Measurements from ENCODE around the gene GATA6. TPM values are rescaled to one million over a fixed set of nuclear protein-coding genes. Genes with fewer than 3 reads are reported as not detected.

Gene GATA6
- polyA plus RNA-seq, 1 donor (not counting 4 experiments of a cell fraction or from before 2014, with no cell fraction given) = 0.37 TPM

DNA sequence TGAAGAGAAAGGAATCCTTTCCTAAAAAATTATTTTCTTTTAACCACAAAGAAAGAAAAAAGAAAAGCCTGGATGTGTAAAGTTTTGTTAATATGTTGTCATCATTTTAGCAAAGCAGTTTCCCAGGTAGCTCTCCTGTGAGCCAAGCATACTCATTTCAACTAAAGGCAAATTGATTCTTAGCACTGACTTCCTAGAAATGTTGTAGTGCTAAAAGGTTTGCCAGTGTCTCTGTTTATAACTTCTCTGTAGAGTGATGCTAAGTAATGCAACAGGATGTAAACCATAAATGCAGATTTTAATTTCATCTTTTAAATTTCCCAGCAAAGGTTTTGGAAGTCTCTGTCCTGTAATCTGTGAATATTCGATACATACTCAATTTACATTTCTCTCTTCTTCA, 10.2 kb downstream of the GATA6 start:
- no peaks in the 10 kb centered on the region for H4K20me1 ChIP-seq (ENCODE audit: control insufficient read depth, extremely low read depth, insufficient read depth, low read length)
- H3K9ac ChIP-seq (ENCODE audit: control insufficient read depth, extremely low read depth, insufficient read depth, low read length) = no peak overlapping the region

DNA sequence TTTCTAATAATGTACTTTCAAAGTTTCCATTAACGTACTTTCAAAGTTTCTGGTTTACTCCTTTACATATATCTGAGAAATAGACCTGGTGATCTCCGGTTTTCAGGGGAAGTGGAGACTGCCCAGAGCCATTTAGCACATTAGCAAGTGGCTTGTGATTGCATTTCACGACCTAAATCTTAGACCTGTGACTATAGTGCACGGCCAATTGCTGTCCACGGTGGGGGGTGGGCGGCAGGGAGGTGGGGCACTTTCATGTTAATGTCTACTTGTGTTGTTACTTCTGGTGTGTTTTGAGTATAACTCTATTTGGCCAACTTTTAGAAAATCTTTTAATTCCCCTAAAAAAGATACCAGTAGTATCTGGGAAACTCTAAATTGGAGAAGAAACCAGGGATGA, 11.3 kb downstream of the GATA6 start:
- no peaks in the 10 kb centered on the region for H3K9me3 ChIP-seq (ENCODE audit: control insufficient read depth, low read depth, low read length)
- dilution Hi-C loops (cut with MboI; ENCODE audit: extremely low pct_ligation_motif_present, low sequenced_read_pairs) = no loop called here
- H3K9ac ChIP-seq (ENCODE audit: control insufficient read depth, extremely low read depth, insufficient read depth, low read length) = no peak overlapping the region
- H4K20me1 ChIP-seq (ENCODE audit: control insufficient read depth, extremely low read depth, insufficient read depth, low read length) = no peaks in the 10 kb centered on the region
- TF ChIP-seq, protein P1, sequence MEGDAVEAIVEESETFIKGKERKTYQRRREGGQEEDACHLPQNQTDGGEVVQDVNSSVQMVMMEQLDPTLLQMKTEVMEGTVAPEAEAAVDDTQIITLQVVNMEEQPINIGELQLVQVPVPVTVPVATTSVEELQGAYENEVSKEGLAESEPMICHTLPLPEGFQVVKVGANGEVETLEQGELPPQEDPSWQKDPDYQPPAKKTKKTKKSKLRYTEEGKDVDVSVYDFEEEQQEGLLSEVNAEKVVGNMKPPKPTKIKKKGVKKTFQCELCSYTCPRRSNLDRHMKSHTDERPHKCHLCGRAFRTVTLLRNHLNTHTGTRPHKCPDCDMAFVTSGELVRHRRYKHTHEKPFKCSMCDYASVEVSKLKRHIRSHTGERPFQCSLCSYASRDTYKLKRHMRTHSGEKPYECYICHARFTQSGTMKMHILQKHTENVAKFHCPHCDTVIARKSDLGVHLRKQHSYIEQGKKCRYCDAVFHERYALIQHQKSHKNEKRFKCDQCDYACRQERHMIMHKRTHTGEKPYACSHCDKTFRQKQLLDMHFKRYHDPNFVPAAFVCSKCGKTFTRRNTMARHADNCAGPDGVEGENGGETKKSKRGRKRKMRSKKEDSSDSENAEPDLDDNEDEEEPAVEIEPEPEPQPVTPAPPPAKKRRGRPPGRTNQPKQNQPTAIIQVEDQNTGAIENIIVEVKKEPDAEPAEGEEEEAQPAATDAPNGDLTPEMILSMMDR (optimal IDR thresholded peaks at IDR 0.05 in 1 of 3, IDR thresholded peaks at IDR 0.05 in 1 of 3, conservative IDR thresholded peaks at IDR 0.05 in 1 of 3; ENCODE audit: extremely low read depth in 1 of 3, insufficient read depth in 2 of 3, low read length in 3 of 3) = no peak
- TF ChIP-seq EZH2 (IDR thresholded peaks at IDR 0.05; ENCODE audit: low read length) = no peak
- no peaks in the 10 kb centered on the region for H3K36me3 ChIP-seq (ENCODE audit: control insufficient read depth in 2 of 2, extremely low read depth in 1 of 2, insufficient read depth in 2 of 2, low read length in 2 of 2)
- FAIRE-seq = no peak
- no peaks in the 10 kb centered on the region for H3K79me2 ChIP-seq (ENCODE audit: control insufficient read depth, insufficient read depth, low read length)
- no peaks in the 10 kb centered on the region for H3K9me1 ChIP-seq (ENCODE audit: control insufficient read depth, extremely low read depth, insufficient read depth, low read length)
- no peak overlapping the region for H3K4me3 ChIP-seq (ENCODE audit: control insufficient read depth in 2 of 3, extremely low read depth in 1 of 3, insufficient read depth in 2 of 3, low read depth in 1 of 3, low read length in 3 of 3)
- H3K4me2 ChIP-seq (ENCODE audit: control insufficient read depth, extremely low read depth, insufficient read depth, low read depth, low read length) = no peak overlapping the region
- no peak overlapping the region for H3K27ac ChIP-seq (ENCODE audit: control insufficient read depth, insufficient read depth, low read length)
- H2AFZ ChIP-seq (ENCODE audit: control insufficient read depth, low read length) = no peak overlapping the region
- H3K27me3 ChIP-seq (ENCODE audit: control insufficient read depth, extremely low read depth, insufficient read depth, low read length) = peaks cover 35% of the 10 kb centered on the region
- peaks cover 7% of the 10 kb centered on the region for H3K4me1 ChIP-seq (ENCODE audit: control insufficient read depth, extremely low read depth, insufficient read depth, low read length)
- DNase-seq (ENCODE audit: low read depth, low spot score) = no peak

More for the DNA sequence above, 10.2 kb downstream of the GATA6 start:
- Histone ChIP-seq H3K4me2 (ENCODE audit: control insufficient read depth, extremely low read depth, insufficient read depth, low read depth, low read length) (no peak overlapping the region), H3K36me3 (ENCODE audit: control insufficient read depth in 2 of 2, extremely low read depth in 1 of 2, insufficient read depth in 2 of 2, low read length in 2 of 2) (no peaks in the 10 kb centered on the region), H3K9me1 (ENCODE audit: control insufficient read depth, extremely low read depth, insufficient read depth, low read length) (no peaks in the 10 kb centered on the region), H3K27ac (ENCODE audit: control insufficient read depth, insufficient read depth, low read length) (no peak overlapping the region), H2AFZ (ENCODE audit: control insufficient read depth, low read length) (no peak overlapping the region), H3K9me3 (ENCODE audit: control insufficient read depth, low read depth, low read length) (no peaks in the 10 kb centered on the region), H3K4me1 (ENCODE audit: control insufficient read depth, extremely low read depth, insufficient read depth, low read length) (peaks cover 7% of the 10 kb centered on the region), H3K79me2 (ENCODE audit: control insufficient read depth, insufficient read depth, low read length) (no peaks in the 10 kb centered on the region), H3K4me3 (ENCODE audit: control insufficient read depth in 2 of 3, extremely low read depth in 1 of 3, insufficient read depth in 2 of 3, low read depth in 1 of 3, low read length in 3 of 3) (no peak overlapping the region), H3K27me3 (ENCODE audit: control insufficient read depth, extremely low read depth, insufficient read depth, low read length) (peaks cover 45% of the 10 kb centered on the region)
- dilution Hi-C loops (cut with MboI; ENCODE audit: extremely low pct_ligation_motif_present, low sequenced_read_pairs) = no loop called here
- DNase-seq (ENCODE audit: low read depth, low spot score) (no peak), FAIRE-seq (no peak)
- TF ChIP-seq, protein P1 (optimal IDR thresholded peaks at IDR 0.05 in 1 of 3, IDR thresholded peaks at IDR 0.05 in 1 of 3, conservative IDR thresholded peaks at IDR 0.05 in 1 of 3; ENCODE audit: extremely low read depth in 1 of 3, insufficient read depth in 2 of 3, low read length in 3 of 3) = no peak
- TF ChIP-seq EZH2 (IDR thresholded peaks at IDR 0.05; ENCODE audit: low read length) = no peak

Data from keratinocyte (primary cell).